Measurements from ENCODE around the gene RECQL.
A peak's percentile ranks its signal among the peaks of the same experiment; 100 is the strongest.
"Not testable (repeated sequence)": the region's sequence is repeated elsewhere in the genome, so short reads cannot be mapped to it uniquely, and the experiment has no call there.

Gene RECQL

GRCh38 chr12:21502872-21503271 lies 1.4 kb upstream of the RECQL start:
- no peak for DNase-seq (ENCODE audit: low read depth)

DNA sequence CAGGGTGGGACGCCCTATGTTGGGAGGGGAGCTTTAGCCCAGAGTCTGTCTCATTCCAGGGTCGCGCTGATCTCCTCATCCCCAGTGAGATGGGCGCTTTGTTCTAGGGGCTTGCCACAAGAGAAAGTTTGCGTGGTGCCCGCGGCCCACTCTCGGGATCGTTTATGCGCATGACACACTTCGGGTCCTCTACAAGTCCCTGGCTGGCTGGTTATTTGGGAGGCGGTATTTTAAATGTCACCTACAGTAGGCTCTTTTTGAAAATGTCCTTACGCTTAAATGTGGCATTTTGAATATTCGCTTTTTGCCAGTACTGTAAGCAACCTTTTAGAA lies 695 bp upstream of the RECQL start:
- DNase-seq (ENCODE audit: low read depth) = no peak

- no peak for DNase-seq (ENCODE audit: low read depth)
Measured at GRCh38 chr12:21500786-21501257, 613 bp downstream of the RECQL start.

DNA sequence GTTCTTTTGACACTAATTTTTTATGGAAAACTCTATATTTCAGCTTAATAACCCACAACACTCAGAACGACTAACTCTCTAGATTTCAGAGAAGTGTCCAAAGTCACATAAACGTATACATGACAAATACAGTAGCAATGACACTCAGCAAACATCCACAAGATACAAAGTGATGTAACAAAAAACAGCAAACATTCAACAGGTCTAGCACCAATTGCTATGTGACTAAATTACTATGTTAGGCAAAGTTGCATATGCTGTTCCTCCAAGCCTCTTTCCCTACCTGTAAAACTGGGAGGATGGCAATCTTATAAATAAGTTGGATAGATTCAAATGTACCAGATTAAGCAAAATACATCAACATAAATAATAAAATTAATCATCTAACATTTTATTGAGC lies 1.7 kb downstream of the RECQL start:
- no peak for DNase-seq (ENCODE audit: low read depth)

GRCh38 chr12:21485998-21486397 lies 15.4 kb downstream of the RECQL start:
- no peak for DNase-seq (ENCODE audit: low read depth)

DNA sequence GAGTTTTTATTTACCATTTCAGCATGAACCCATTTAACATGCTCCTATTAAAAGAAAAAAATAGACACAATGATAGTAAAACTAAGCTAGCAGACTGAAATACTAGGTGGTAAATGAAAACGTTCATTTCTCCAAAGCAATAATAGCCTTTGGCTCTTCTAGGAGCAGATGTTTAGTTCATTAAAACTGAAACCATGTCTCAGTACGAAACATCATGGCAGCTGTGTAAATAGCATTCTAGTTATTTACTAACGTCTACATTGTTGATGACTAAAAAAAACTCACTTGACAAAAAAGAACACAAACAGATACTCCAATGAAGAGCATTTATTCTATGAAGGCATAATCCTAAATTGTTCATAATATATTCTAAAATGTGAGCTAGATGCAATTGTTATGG lies 17.9 kb downstream of the RECQL start:
- DNase-seq (ENCODE audit: low read depth) = no peak

- DNase-seq (ENCODE audit: low read depth) = no peak
Measured at GRCh38 chr12:21478756-21479455, 22.5 kb downstream of the RECQL start.

GRCh38 chr12:21476949-21477348 lies 24.5 kb downstream of the RECQL start:
- peak; percentile 26 for DNase-seq (ENCODE audit: low read depth)

DNA sequence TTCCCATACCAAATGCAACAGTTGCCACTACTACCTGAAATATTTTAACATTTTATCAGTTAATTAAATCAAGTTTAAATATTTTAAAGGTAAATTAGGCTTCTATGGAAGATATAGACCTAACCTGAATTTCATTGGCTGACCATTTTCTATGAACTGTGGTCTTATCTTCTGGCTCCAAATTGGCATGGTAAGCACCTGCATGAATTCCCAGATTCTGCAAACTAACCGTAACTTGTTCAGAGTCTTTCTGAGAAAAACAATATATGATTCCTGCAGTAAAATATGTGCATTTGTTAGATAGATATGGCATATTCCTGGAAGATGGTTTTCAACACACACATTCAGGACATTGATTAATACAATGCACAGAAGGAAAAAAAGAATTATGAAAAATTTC lies 25.9 kb downstream of the RECQL start:
- DNase-seq (ENCODE audit: low read depth) = no peak

- DNase-seq (ENCODE audit: low read depth) = no peak
Measured at GRCh38 chr12:21472197-21472823, 29.1 kb downstream of the RECQL start.

DNA sequence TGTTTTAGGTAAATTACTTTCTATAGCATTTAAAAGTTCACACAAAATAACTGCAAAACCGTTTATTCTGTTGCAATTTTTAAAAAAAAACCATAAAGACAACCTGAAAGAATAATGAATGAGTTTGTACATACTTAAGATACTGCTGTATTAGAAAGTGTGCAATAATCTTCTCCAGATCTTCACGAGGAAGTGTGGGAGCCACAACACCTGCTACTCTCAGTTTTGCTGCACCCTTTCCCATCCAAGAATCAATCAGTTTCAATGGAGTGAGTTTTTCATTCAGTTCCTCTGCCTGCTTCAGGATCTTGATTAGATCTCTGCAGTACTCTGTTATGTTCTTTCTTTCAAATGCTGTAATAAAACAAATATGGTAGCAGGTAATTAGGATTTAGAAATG lies 30.1 kb downstream of the RECQL start:
- DNase-seq (ENCODE audit: low read depth) = no peak

DNA sequence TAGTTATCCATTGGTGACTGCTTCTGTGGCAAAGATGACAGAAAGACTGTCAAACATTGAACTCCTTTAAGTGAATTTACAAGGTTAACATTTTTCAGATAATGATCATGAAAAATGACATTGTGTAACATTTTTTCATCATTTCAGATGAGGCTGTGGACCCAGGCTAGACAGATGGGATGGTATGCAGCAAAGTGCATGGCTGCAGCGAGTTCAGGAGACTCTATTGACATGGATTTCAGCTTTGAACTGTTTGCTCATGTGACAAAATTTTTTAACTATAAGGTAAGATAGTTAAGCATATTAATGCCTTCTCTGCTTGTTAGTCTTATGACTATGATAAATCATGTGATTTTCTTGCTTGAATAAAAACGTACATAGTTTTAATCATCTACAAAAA lies 34.1 kb downstream of the RECQL start:
- DNase-seq (ENCODE audit: low read depth) = not testable (repeated sequence)

DNA sequence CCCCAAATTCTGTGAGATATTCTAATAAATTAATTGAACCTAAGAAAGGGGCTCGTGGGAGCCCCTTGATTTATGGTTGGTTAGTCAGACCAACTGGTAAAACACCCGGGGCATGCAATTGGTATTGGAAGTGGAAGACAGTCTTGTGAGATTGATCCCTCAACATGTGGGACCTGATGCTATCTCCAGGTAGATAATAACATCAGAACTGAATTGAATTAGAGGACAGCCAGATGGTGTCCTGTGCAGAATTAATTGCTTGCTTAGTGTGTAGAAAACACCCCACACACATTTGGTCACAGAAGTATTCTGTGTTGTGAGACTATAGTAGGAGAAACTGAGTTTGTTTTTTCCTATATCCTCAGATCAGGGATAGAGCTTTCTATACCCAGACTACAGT lies 42.0 kb downstream of the RECQL start:
- no peak for DNase-seq (ENCODE audit: low read depth)

GRCh38 chr12:21456291-21456780 lies 45.1 kb downstream of the RECQL start:
- DNase-seq (ENCODE audit: low read depth) = no peak

GRCh38 chr12:21453312-21453852 lies 48.1 kb downstream of the RECQL start:
- no peak for DNase-seq (ENCODE audit: low read depth)

GRCh38 chr12:21451529-21451928 lies 49.9 kb downstream of the RECQL start:
- DNase-seq (ENCODE audit: low read depth) = no peak

DNA sequence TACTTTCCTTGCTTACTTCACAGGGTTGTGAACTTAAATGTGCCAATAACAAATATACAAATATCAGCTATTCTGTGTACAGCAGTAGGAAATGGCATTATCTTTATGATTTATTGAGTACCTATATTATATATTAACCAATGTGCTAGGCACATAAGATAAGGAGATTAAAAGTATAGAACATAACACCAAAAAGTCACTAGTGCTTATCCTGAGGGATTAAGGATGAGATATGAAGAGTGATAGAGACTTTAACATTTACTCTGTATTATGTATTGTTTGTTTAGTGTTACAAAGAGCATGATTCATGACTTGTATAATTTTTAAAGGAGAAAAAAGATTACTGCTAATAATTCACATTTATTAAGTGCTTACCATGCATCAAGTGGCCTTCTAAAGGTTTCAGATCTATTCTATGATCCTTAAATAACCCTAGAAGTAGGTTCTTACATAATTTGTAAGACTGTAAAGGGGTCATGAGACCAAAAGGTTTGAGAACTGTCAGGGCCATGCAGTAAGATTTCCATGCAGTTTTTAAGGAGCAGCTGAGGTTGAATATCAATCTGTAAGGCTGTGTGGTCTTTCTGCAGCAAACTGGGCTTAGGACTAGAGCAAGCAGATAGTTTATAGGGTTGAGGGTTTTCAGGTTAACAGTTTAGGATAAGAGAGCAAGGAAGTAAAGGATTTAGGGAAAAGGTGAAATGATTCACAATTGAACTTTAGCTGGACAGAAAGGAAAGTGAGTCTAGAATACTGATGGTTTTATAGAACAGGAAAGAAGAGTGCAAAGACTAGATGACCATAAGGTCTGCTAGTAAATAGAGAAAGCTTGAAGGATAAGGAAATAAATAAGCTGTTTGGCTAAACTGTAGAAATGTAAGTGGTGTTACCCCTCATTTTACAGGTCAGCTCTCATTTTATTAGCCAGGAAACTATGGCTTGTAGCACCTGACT lies 57.0 kb downstream of the RECQL start:
- no peak for DNase-seq (ENCODE audit: low read depth)

GRCh38 chr12:21439347-21439746 lies 62.1 kb downstream of the RECQL start:
- no peak for DNase-seq (ENCODE audit: low read depth)

DNA sequence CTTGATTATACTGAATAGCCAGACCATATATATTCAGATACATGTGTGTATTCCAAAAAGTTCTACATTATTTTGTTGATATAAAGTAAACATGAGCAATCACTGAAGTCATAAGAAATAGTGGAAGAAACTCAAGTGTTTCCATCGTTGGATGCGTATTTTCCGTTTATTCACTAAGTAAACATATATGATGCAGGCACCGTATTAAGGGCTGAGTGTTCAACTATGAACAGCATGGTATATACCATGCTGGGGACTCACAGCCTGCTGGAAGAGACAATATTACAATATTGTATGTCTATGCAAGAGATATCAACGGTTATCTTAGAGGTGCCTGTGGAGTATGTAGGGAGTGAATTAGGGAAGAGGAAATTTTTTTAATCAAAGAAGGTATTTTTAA lies 62.8 kb downstream of the RECQL start:
- DNase-seq (ENCODE audit: low read depth) = no peak

- DNase-seq (ENCODE audit: low read depth) = no peak
Measured at GRCh38 chr12:21434699-21435098, 66.7 kb downstream of the RECQL start.

DNA sequence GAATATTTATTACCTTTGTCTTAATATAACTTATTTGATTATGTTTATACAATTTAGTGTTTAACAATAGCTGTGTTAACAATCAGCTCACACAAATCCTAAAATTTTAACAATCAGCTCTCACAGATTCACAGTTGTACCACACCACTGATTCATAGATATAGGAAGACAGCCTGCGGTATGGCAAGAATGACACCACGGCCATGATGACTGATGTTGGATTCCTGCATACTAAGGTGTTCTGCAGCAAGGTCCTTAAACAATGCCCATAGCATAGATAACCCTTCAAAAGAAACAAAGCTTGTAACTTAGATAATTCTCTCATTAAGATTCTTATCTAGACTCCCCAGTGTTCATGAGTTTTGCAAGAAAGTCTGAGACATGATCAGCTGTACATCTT lies 67.9 kb downstream of the RECQL start:
- DNase-seq (ENCODE audit: low read depth) = no peak

DNA sequence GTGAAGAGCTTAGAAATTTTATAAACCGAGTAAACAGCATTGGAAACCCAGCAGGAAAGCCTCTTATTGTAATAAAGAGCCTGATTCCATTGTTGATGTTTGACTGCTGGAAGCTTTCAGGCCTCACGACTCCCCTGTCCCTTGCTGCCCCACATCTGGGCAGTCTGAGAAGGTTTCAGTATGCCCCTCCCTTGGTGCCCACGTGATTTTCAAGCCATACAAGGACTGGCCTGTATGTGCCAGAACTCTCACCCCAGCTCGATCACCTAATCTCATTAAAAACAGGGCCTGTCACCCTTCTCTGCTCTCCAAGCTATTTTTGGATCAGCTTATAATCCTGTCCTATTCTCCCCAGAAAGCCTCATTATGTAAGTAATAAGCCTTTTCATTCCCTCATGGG lies 71.4 kb downstream of the RECQL start:
- no peak for DNase-seq (ENCODE audit: low read depth)
